ENCODE data around the gene KDM8. TPM values are rescaled to one million over a fixed set of nuclear protein-coding genes. Genes with fewer than 3 reads are reported as not detected.

The KDM8 gene
- total and polyA plus RNA-seq, 9 of the 15 experiments (the other 6 are each of a cell fraction or from before 2014, with no cell fraction given): 0.61 to 9.1 (median 5.4) TPM

GRCh38 chr16:27241658-27242057 is 38.3 kb downstream of the KDM8 start (continued):
- TF ChIP-seq LCOR (CRISPR knock-in tag; IDR thresholded peaks at IDR 0.05) (no peak), PURB (CRISPR knock-in tag; IDR thresholded peaks at IDR 0.05; ENCODE audit: low read depth) (no peak), ZNF668 (CRISPR knock-in tag; IDR thresholded peaks at IDR 0.05) (no peak), ZNF280B (CRISPR knock-in tag; IDR thresholded peaks at IDR 0.05) (no peak)

- Histone ChIP-seq H3K9ac (ENCODE audit: insufficient read depth in 1 of 2, low read depth in 2 of 2, low read length in 2 of 2) (peak overlapping the region in 1 of 2 experiments; percentile 83; a peak in 2 of 4 replicates), H4K20me1 (replicated peaks; ENCODE audit: control insufficient read depth, insufficient read depth, low read length) (0 out of 2 replicates have a peak, but pooled peaks cover 2% of the 10 kb centered on the region), H3K4me3 (no peak overlapping the region), H3K27me3 (ENCODE audit: control insufficient read depth in 2 of 2, insufficient read depth in 2 of 2, low read length in 2 of 2) (no peaks in the 10 kb centered on the region), H3K27ac (ENCODE audit: extremely low read depth, low read depth, low read length) (no peak overlapping the region; the same call in 2 of the 3 replicates), H3K9me1 (ENCODE audit: control insufficient read depth, insufficient read depth, low read length) (no peaks in the 10 kb centered on the region), H3K4me1 (replicated peaks in 1 of 2; ENCODE audit: control insufficient read depth in 2 of 2, insufficient read depth in 2 of 2, low read length in 2 of 2) (peaks cover 15 to 52% of the 10 kb centered on the region in 2 experiments), H3K4me2 (ENCODE audit: insufficient read depth, low read length) (no peak overlapping the region), H2AFZ (ENCODE audit: low read depth, low read length) (no peak overlapping the region), H3K9me3 (replicated peaks; ENCODE audit: control insufficient read depth, insufficient read depth, low read depth, low read length) (no peaks in the 10 kb centered on the region), H3K79me2 (ENCODE audit: control insufficient read depth, insufficient read depth, low read length) (0 out of 3 replicates have a peak, but pooled peaks cover 4% of the 10 kb centered on the region), H3K36me3 (ENCODE audit: control insufficient read depth, insufficient read depth, low read length) (no peaks in the 10 kb centered on the region)
- no peak for DNase-seq (ENCODE audit: extremely low read depth in 1 of 4, low spot score in 3 of 4)
- BruUV-seq (replicated peaks): no TSS peak
- no peak for FAIRE-seq
- in situ Hi-C loops (cut with MboI) (loop anchor here (5.0 kb wide), 1 partner anchor 65 kb away; no protein-coding TSS in a partner anchor), intact Hi-C loops (cut with micrococcal nuclease) (no loop called here)
- ChIA-PET CTCF (ENCODE audit: low intra/inter-chr PET ratio) (no interaction called here), POLR2A (interaction anchor here (0.8 kb wide), 1 partner anchor 39 kb away, joined by 4 read pairs; the partner anchor contains the start of gene KDM8)
- no peak for ATAC-seq
- 59% methylated on average over 2 of the region's 2 CpGs for whole genome bisulfite sequencing (ENCODE audit: insufficient coverage, low coverage, missing lambda C conversion rate)
- no peak for TF ChIP-seq MCM5 (IDR thresholded peaks at IDR 0.05; ENCODE audit: low read depth)
- no peak for TF ChIP-seq PATZ1 (CRISPR knock-in tag; IDR thresholded peaks at IDR 0.05; ENCODE audit: borderline replicate concordance)
- TF ChIP-seq XRCC4 (IDR thresholded peaks at IDR 0.05; ENCODE audit: extremely low read depth, insufficient read depth, insufficient read length): no peak
- no peak for TF ChIP-seq GATA2 (CRISPR knock-in tag; IDR thresholded peaks at IDR 0.05)
- TF ChIP-seq CBX2 (IDR thresholded peaks at IDR 0.05; ENCODE audit: insufficient read depth, low read length, poor library complexity, severe bottlenecking): no peak
- TF ChIP-seq SUPT5H (IDR thresholded peaks at IDR 0.05): no peak
These were observed 39.1 kb downstream of the KDM8 start for GRCh38 chr16:27242398-27242797.

Data from K562 (cell line).